Cardiac muscle cell (in vitro differentiated cells and primary cell): Measurements from ENCODE around the gene INAVA. TPM values are rescaled to one million over a fixed set of nuclear protein-coding genes. Genes with fewer than 3 reads are reported as not detected.
A peak's percentile ranks its signal among the peaks of the same experiment; 100 is the strongest.

Experiments
- DNase-seq, 2 donors: peaks; one replicate each; pipeline versions ENCODE4 v3.0.0 to v3.0.0-alpha.2; 2010 to 2017; ENCODE audit warnings: low read depth in 1 of 2, low spot score in 1 of 2
- H3K27ac ChIP-seq: fragments of 200-600 bp; sonication (generic); 2 replicates; pipeline ENCODE4 v1.5.1; 2016
- H3K27me3 ChIP-seq: fragments of 200-600 bp; sonication (generic); 2 replicates; pipeline ENCODE4 v1.6.0; 2016; ENCODE audit warnings: control low read depth
- H3K36me3 ChIP-seq: fragments of 200-600 bp; sonication (generic); 2 replicates; pipeline ENCODE4 v1.5.1; 2016; ENCODE audit warnings: control low read depth
- H3K4me1 ChIP-seq: fragments of 200-600 bp; sonication (generic); 2 replicates; pipeline ENCODE4 v1.8.1; 2017; ENCODE audit warnings: low read depth, mild to moderate bottlenecking, mixed run types
- H3K4me3 ChIP-seq: fragments of 200-600 bp; sonication (generic); 2 replicates; pipeline ENCODE4 v1.5.1; 2016; ENCODE audit warnings: mild to moderate bottlenecking
- H3K9me3 ChIP-seq: fragments of 200-600 bp; sonication (generic); 2 replicates; pipeline ENCODE4 v1.5.1; 2017; ENCODE audit warnings: low read depth, mild to moderate bottlenecking, control low read depth
- polyA plus RNA-seq: library from polyadenylated mRNA; unstranded; fragments of >200 nt; fragmentation: Nextera tagmentation; extraction: Ambion mirVana; gene quantifications from 2 replicates; pipeline ENCODE4 v1.2.1, GENCODE V29; 2016
- total RNA-seq: library from RNA; depleted of rRNA; stranded (reverse); fragments of >200 nt; gene quantifications from 2 replicates; pipeline ENCODE4 v1.2.3, GENCODE V29; 2016
- TF ChIP-seq, protein P1 (sequence below): IDR thresholded peaks from 2 replicates; pipeline ENCODE4 v1.5.1; 2012; ENCODE audit warnings: low read depth, mild to moderate bottlenecking, low read length

The INAVA gene
- total and polyA plus RNA-seq, 2 experiments from 2014 or later = 7.4 to 37.8 TPM

GRCh38 chr1:200890818-200891773 is 3.6 kb upstream of the INAVA start:
- DNase-seq = peak; percentile 52 to 78
- Histone ChIP-seq H3K27me3 (no peaks in the 10 kb centered on the region), H3K4me1 (peaks cover 14% of the 10 kb centered on the region), H3K36me3 (no peaks in the 10 kb centered on the region), H3K9me3 (no peaks in the 10 kb centered on the region), H3K4me3 (peak overlapping the region; percentile 54), H3K27ac (peak overlapping the region; percentile 82)
- TF ChIP-seq, protein P1, sequence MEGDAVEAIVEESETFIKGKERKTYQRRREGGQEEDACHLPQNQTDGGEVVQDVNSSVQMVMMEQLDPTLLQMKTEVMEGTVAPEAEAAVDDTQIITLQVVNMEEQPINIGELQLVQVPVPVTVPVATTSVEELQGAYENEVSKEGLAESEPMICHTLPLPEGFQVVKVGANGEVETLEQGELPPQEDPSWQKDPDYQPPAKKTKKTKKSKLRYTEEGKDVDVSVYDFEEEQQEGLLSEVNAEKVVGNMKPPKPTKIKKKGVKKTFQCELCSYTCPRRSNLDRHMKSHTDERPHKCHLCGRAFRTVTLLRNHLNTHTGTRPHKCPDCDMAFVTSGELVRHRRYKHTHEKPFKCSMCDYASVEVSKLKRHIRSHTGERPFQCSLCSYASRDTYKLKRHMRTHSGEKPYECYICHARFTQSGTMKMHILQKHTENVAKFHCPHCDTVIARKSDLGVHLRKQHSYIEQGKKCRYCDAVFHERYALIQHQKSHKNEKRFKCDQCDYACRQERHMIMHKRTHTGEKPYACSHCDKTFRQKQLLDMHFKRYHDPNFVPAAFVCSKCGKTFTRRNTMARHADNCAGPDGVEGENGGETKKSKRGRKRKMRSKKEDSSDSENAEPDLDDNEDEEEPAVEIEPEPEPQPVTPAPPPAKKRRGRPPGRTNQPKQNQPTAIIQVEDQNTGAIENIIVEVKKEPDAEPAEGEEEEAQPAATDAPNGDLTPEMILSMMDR = peak; percentile 64

- Histone ChIP-seq H3K4me3 (peak overlapping the region; percentile 54), H3K27me3 (no peaks in the 10 kb centered on the region), H3K27ac (no peak overlapping the region), H3K36me3 (no peaks in the 10 kb centered on the region), H3K4me1 (peaks cover 10% of the 10 kb centered on the region), H3K9me3 (no peaks in the 10 kb centered on the region)
- TF ChIP-seq, protein P1 = no peak
- peak in 1 of 2 donors; percentile 24 for DNase-seq
Observed at GRCh38 chr1:200891774-200892157, 2.9 kb upstream of the INAVA start.

- Histone ChIP-seq H3K4me3 (no peak overlapping the region), H3K9me3 (no peaks in the 10 kb centered on the region), H3K27ac (no peak overlapping the region), H3K4me1 (peaks cover 10% of the 10 kb centered on the region), H3K27me3 (no peaks in the 10 kb centered on the region), H3K36me3 (no peaks in the 10 kb centered on the region)
- no peak for DNase-seq
- TF ChIP-seq, protein P1 = no peak
Observed at GRCh38 chr1:200892546-200892945, 2.2 kb upstream of the INAVA start.

GRCh38 chr1:200892958-200893357 is 1.7 kb upstream of the INAVA start:
- no peak for DNase-seq

GRCh38 chr1:200893411-200893901 is 1.2 kb upstream of the INAVA start:
- no peak overlapping the region for H3K4me3 ChIP-seq
- no peak overlapping the region for H3K27ac ChIP-seq
- H3K36me3 ChIP-seq = no peaks in the 10 kb centered on the region
- H3K27me3 ChIP-seq = no peaks in the 10 kb centered on the region
- H3K4me1 ChIP-seq = peaks cover 10% of the 10 kb centered on the region
- TF ChIP-seq, protein P1 = no peak
- no peaks in the 10 kb centered on the region for H3K9me3 ChIP-seq
- DNase-seq = no peak

More at GRCh38 chr1:200892958-200893357, 1.7 kb upstream of the INAVA start:
- Histone ChIP-seq H3K27ac (no peak overlapping the region), H3K27me3 (no peaks in the 10 kb centered on the region), H3K4me3 (no peak overlapping the region), H3K36me3 (no peaks in the 10 kb centered on the region), H3K9me3 (no peaks in the 10 kb centered on the region), H3K4me1 (peaks cover 10% of the 10 kb centered on the region)
- TF ChIP-seq, protein P1 = no peak
